Loucy (cell line): ENCODE data around the gene GRIN2A.

Experiments used
- EZH2phosphoT487 ChIP-seq: fragments of 200-600 bp; IDR thresholded peaks from 2 replicates; pipeline ENCODE4 v1.6.1; 2018; ENCODE audit warnings: antibody characterized with exemption, mild to moderate bottlenecking, moderate library complexity, borderline replicate concordance
- TF ChIP-seq, protein P1 (sequence below): fragments of 200-600 bp; sonication (generic); conservative IDR thresholded peaks from 2 replicates; pipeline ENCODE4 v1.5.1; 2014; ENCODE audit warnings: mild to moderate bottlenecking, antibody characterized with exemption, low read length

DNA sequence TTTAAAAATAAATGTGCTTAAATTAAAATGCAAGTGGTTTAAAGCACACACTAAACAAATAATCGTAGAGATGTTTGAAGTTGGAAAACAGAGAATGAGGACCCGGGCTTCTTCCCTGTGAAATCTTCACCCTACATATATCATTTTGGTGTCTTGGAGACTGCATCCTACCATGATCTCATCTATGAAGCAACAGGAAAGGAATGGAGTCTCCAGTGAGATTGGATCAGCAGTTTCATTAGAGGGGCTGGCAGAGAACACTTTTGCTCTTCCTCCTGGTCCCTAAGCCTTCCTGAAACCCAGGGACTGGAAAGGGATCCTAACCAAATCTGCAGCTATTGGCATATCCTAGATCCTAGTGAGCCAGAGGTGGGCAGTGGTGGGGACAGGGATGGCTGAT is 85.0 kb downstream of the GRIN2A start:
- TF ChIP-seq, protein P1, sequence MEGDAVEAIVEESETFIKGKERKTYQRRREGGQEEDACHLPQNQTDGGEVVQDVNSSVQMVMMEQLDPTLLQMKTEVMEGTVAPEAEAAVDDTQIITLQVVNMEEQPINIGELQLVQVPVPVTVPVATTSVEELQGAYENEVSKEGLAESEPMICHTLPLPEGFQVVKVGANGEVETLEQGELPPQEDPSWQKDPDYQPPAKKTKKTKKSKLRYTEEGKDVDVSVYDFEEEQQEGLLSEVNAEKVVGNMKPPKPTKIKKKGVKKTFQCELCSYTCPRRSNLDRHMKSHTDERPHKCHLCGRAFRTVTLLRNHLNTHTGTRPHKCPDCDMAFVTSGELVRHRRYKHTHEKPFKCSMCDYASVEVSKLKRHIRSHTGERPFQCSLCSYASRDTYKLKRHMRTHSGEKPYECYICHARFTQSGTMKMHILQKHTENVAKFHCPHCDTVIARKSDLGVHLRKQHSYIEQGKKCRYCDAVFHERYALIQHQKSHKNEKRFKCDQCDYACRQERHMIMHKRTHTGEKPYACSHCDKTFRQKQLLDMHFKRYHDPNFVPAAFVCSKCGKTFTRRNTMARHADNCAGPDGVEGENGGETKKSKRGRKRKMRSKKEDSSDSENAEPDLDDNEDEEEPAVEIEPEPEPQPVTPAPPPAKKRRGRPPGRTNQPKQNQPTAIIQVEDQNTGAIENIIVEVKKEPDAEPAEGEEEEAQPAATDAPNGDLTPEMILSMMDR: no peak
- TF ChIP-seq EZH2phosphoT487: no peak
